ENCODE results near the gene AK3.

- TF ChIP-seq ZBTB7A (IDR thresholded peaks at IDR 0.05; ENCODE audit: borderline replicate concordance, control insufficient read depth, low read depth, low read length), result no peak
- TF ChIP-seq ZNF76 (CRISPR knock-in tag; IDR thresholded peaks at IDR 0.05; ENCODE audit: borderline replicate concordance), result no peak
- no peak for TF ChIP-seq ZEB2 (IDR thresholded peaks at IDR 0.05)
- TF ChIP-seq ATF2 (CRISPR knock-in tag; IDR thresholded peaks at IDR 0.05), result no peak
Observed at GRCh38 chr9:4788703-4789102, 47.7 kb upstream of the AK3 start.

All from K562 (cell line).